IgD-negative memory B cell (primary cell): ENCODE results near the gene RBPJ. TPM values are rescaled to one million over a fixed set of nuclear protein-coding genes. Genes with fewer than 3 reads are reported as not detected.

Source experiments
- H3K27ac Mint-ChIP-seq, 3 donors: one replicate each; pipeline ENCODE4 v1.8.0; 2020 to 2022; ENCODE audit warnings: mild to moderate bottlenecking in 3 of 3, mixed read lengths in 3 of 3, moderate library complexity in 1 of 3
- H3K27me3 Mint-ChIP-seq: one replicate; pipeline ENCODE4 v1.8.0; 2021; ENCODE audit warnings: mixed read lengths
- H3K36me3 Mint-ChIP-seq: one replicate; pipeline ENCODE4 v1.8.0; 2020; ENCODE audit warnings: mild to moderate bottlenecking, mixed read lengths
- H3K4me1 Mint-ChIP-seq, 3 donors: one replicate each; pipeline ENCODE4 v1.8.0; 2020 to 2022; ENCODE audit warnings: mixed read lengths in 3 of 3, mild to moderate bottlenecking in 1 of 3
- H3K4me3 Mint-ChIP-seq, 4 donors: one replicate each; pipeline ENCODE4 v1.8.0; 2020 to 2022; ENCODE audit warnings: mild to moderate bottlenecking in 4 of 4, mixed read lengths in 4 of 4, moderate library complexity in 3 of 4
- H3K9me3 Mint-ChIP-seq, 3 donors: one replicate each; pipeline ENCODE4 v1.8.0; 2020 to 2021; ENCODE audit warnings: mixed read lengths in 3 of 3, mild to moderate bottlenecking in 1 of 3
- polyA plus RNA-seq: library from polyadenylated mRNA; unstranded; fragments of 300-500 nt; fragmentation: Illumina TruSeq; gene quantifications from one replicate; pipeline ENCODE4 v1.2.3, GENCODE V29; 2021

Gene RBPJ
- 55.5 TPM for polyA plus RNA-seq

DNA sequence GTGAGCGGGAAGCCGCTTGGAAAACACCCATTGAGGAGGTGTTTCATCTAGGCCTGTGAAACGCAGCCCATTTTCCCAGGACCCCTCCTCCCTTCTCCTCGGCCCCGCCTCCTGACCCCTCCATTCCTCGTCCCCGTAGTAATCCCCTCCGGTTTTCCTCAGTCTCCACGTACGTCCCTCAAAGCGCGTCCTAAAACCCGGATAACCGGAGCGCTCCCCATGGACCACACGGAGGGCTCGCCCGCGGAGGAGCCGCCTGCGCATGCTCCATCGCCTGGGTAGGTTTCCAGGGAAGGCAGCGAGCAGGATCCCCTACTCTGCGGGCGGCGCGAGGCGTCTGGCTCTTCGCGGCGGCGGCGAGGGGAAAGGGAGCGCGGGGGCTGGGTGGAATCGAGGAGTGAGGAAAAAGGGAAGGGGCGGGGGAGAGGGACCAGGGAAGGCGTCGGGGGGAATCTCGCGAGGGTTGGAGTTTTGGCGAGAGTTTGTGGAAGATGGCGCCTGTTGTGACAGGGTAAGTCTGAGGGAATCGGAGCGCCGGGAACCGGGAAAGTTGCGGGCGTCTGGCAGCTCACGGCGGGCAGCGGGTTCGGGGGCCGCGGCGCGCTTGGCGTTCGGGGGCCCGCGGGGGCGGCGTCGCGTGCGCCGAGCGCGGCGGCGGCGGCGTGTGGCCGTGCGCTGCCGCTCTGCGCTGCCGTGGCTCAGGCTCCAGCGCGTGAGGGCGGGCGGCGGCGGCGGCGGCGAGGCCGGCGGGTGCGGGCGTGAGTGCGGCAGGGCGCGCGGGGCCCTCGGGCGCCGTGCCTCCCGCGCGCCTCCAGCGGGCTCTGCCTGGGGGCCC is at the start of gene RBPJ:
TSS of gene RBPJ (plus strand) at position 477 of the 835 bp plus-strand sequence. CDS start at position 492, 15 bp downstream.
- H3K4me3 Mint-ChIP-seq = peak within 1 kb of the TSS; percentile 90 to 100 (median 95)
- peaks cover 0 to 6% (median 0%) of the 10 kb centered on the region in 3 donors for H3K9me3 Mint-ChIP-seq
- H3K27me3 Mint-ChIP-seq = no peaks in the 10 kb centered on the region
- H3K36me3 Mint-ChIP-seq = no peaks in the 10 kb centered on the region
- H3K27ac Mint-ChIP-seq = peak within 1 kb of the TSS; percentile 91 to 99 (median 95)
- H3K4me1 Mint-ChIP-seq = peaks cover 11 to 21% (median 21%) of the 10 kb centered on the region in 3 donors

DNA sequence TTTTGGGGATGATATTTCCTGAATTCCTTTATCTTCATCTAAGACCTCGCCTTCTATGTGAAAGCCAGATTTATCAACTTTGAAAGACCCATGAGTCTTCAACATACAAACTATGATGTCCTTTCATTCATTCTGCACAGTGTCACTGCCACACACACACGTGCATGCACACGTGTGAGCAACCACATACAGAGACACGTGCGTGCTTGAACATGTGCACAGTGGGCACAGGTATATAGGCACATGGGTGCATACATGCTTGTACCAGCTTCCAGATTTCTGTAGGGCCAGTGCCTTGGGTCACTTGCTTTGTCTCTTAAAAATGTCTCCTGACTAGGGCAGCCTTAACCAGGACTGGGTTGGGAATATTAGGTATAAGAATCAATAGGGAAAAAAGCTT is 49.1 kb upstream of the RBPJ start:
- no peaks in the 10 kb centered on the region for H3K36me3 Mint-ChIP-seq
- no peak overlapping the region for H3K27ac Mint-ChIP-seq
- H3K9me3 Mint-ChIP-seq = no peaks in the 10 kb centered on the region
- no peak overlapping the region for H3K4me3 Mint-ChIP-seq
- H3K27me3 Mint-ChIP-seq = peaks cover 11% of the 10 kb centered on the region
- H3K4me1 Mint-ChIP-seq = no peaks in the 10 kb centered on the region

DNA sequence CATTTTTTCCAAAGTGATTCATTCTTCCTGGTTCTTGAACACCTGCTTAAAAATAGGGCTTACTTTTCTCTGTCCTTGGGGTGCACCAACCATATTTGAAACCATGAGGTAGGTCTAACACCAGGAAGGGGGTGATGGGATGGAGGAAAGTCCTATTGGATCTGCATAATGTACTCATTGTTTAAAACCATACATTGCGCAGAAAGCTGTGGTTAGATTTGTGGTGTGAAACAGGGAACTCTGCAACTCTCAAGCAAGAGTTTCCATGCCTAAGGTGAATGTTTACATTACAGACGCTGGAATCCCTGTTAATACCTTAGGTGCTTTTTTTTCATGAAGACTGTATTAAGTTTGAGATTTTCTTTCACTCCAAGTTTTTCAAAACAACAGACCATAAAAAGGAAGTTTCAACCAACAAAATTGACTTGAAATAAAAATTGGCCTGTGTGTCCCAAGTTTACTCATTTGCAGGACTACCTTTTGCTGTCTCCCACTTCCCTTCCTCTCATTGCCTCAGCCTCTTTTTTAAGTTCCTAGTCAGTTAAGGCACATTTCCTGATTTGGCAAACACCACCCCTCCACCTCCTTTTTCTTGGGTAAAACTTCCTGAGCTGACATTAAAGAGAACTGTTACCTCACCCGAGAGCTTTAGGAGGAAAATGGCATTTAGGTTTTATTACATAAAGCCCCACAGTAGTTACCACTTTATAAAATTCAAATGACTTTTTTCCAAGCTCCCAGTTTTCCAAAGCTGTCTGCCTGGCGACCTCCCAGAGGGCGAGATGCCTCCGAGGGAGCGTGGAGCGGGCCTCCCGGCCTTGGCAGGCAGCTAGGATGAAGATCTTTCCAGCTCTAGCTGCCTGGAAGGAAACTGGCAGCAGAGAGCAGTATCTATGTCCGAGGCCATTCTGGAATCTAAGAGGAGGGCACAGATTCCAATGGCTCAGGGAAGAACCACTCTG is 47.9 kb upstream of the RBPJ start:
- no peaks in the 10 kb centered on the region for H3K36me3 Mint-ChIP-seq
- no peaks in the 10 kb centered on the region for H3K4me1 Mint-ChIP-seq
- no peaks in the 10 kb centered on the region for H3K9me3 Mint-ChIP-seq
- H3K27me3 Mint-ChIP-seq = peaks cover 11% of the 10 kb centered on the region
- no peak overlapping the region for H3K27ac Mint-ChIP-seq
- H3K4me3 Mint-ChIP-seq = no peak overlapping the region

DNA sequence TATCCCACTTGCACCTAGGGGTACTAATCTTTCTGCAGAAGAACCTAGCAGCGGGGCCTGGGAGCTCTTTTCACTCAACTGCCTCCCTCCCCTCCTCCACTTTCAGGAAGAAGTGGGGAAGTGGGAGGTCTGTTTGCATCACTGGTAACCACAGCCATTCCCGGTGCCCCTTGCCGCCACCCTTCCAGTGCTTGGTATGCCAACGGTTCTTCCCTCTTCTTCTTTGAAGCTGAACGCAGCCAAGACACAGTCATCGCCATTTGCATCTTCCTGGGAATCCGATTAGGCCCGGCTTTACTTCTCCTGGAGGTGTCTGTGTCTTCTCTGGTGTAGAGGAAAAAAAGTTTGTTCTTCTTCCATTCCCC is 47.2 kb upstream of the RBPJ start:
- H3K9me3 Mint-ChIP-seq = no peaks in the 10 kb centered on the region
- H3K36me3 Mint-ChIP-seq = no peaks in the 10 kb centered on the region
- H3K27ac Mint-ChIP-seq = peak overlapping the region in 1 of 3 donors; percentile 2
- H3K4me3 Mint-ChIP-seq = peak overlapping the region in 1 of 4 donors; percentile 46
- H3K4me1 Mint-ChIP-seq = no peaks in the 10 kb centered on the region
- H3K27me3 Mint-ChIP-seq = peaks cover 11% of the 10 kb centered on the region

DNA sequence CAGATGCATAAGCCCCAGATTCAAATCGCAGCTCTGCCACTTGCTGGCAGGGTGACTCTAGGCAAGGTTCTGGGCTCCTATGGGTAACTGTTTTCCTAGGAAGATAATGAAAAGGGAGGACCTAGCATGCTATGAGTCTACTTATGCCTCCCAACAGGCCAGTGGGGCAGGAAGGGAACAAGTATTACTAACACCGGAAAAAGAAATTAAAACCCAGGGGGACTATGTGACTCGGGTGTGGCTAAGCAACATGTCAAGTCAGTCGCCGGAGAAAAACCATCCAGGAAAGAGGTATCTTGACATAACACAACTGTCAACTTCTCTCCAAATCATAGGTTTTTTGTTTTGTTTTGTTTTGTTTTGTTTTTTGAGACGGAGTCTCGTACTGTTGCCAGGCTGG is 45.5 kb upstream of the RBPJ start:
- H3K27ac Mint-ChIP-seq = no peak overlapping the region
- peaks cover 8% of the 10 kb centered on the region for H3K27me3 Mint-ChIP-seq
- no peak overlapping the region for H3K4me3 Mint-ChIP-seq
- no peaks in the 10 kb centered on the region for H3K4me1 Mint-ChIP-seq
- no peaks in the 10 kb centered on the region for H3K36me3 Mint-ChIP-seq
- no peaks in the 10 kb centered on the region for H3K9me3 Mint-ChIP-seq

DNA sequence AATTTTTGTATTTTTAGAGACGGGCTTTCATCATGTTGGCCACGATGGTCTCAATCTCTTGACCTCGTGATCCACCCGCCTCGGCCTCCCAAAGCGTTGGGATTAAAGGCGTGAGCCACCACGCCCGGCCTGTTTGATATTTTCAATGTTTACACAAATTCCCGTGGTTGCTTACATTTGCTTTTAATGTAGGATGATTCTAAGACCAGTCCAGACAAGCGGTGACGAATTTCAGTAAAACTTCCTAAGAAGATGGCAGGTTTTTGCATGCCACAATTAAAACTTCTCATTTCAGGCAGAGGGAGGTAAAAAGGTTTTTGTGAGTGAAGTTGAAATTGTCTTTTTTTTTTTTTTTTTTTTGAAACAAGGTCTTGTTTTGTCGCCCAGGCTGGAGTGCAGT is 41.4 kb upstream of the RBPJ start:
- Mint-ChIP-seq H3K36me3 (no peaks in the 10 kb centered on the region), H3K4me3 (no peak overlapping the region), H3K9me3 (no peaks in the 10 kb centered on the region), H3K4me1 (no peaks in the 10 kb centered on the region), H3K27me3 (no peaks in the 10 kb centered on the region), H3K27ac (no peak overlapping the region)

DNA sequence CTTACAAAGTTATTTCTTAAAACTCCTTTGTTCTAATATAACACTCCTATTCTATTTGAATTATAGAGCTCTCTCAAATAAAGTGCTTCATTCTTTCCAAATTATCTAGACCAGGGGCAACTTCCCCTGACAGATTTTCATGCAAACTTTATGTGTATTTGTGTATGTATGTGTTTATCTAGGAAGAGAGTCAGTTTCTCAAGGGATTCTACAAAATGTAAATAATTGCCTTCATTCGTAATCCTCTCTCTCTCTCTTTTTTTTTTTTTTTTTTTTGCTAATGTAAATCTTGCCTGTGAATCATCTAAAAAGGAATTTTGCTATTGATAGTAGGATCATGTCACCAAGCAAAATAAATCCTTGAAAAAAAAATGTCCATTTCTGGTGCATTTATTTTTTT is 38.9 kb upstream of the RBPJ start:
- Mint-ChIP-seq H3K27me3 (no peaks in the 10 kb centered on the region), H3K4me3 (no peak overlapping the region), H3K9me3 (no peaks in the 10 kb centered on the region), H3K4me1 (peaks cover 0 to 2% (median 0%) of the 10 kb centered on the region in 3 donors), H3K27ac (no peak overlapping the region), H3K36me3 (no peaks in the 10 kb centered on the region)

DNA sequence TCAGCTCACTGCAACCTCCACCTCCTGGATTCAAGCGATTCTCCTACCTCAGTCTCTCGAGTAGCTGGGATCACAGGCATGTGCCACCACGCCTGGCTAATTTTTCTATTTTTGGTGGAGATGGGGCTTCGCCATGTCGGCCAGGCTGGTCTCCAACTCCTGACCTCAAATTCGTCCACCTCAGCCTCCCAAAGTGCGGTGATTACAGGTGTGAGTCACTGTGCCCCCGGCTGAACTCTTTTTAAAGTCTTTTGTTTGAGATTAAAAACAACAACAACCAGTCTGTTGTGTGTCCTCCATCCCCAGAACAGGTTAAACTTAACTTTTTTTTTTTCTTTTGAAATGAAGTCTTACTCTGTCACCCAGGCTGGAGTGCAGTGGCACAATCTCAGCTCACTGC is 36.3 kb upstream of the RBPJ start:
- Mint-ChIP-seq H3K27ac (no peak overlapping the region), H3K9me3 (no peaks in the 10 kb centered on the region), H3K4me1 (peaks cover 9 to 12% (median 11%) of the 10 kb centered on the region in 3 donors), H3K36me3 (no peaks in the 10 kb centered on the region), H3K27me3 (no peaks in the 10 kb centered on the region), H3K4me3 (no peak overlapping the region)

DNA sequence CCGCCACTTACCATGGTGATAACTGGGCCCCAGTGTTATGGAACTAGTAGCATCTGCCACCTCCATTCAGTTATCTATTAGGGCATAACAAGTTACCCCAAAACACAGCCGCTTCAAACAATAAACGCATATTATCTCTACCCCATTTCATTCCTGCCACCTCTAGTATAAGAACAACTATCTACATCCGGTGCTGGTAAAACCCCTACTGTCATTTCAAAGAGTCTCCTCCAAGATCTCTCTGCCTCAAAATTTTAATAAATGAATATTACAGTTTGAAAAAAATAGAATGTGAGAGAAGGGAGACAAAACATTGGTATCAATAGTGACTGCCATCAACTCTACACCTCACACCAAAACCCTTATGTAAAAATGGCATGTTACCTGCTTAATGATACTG is 35.5 kb upstream of the RBPJ start:
- Mint-ChIP-seq H3K36me3 (no peaks in the 10 kb centered on the region), H3K27ac (no peak overlapping the region), H3K4me1 (peaks cover 9 to 12% (median 11%) of the 10 kb centered on the region in 3 donors), H3K4me3 (no peak overlapping the region), H3K9me3 (no peaks in the 10 kb centered on the region), H3K27me3 (no peaks in the 10 kb centered on the region)

DNA sequence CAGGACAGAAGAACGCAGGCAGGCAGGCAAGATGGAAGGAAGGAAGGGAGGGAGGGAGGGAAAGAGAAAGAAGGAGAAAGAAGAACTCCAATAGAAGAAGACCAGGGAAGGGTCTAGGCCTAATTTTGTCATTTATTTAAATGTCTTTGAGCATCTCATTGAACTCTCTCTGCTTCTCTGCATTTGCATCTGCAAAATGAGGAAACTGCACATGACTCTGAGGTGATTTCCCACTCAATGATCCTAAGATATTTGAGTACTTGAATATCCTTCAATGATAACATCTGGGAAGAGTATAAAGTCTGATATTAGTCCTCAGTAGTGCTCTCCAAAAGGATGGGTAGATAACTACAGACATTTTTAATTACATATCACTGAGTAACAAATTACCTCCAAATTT is 33.1 kb upstream of the RBPJ start:
- H3K27ac Mint-ChIP-seq = no peak overlapping the region

DNA sequence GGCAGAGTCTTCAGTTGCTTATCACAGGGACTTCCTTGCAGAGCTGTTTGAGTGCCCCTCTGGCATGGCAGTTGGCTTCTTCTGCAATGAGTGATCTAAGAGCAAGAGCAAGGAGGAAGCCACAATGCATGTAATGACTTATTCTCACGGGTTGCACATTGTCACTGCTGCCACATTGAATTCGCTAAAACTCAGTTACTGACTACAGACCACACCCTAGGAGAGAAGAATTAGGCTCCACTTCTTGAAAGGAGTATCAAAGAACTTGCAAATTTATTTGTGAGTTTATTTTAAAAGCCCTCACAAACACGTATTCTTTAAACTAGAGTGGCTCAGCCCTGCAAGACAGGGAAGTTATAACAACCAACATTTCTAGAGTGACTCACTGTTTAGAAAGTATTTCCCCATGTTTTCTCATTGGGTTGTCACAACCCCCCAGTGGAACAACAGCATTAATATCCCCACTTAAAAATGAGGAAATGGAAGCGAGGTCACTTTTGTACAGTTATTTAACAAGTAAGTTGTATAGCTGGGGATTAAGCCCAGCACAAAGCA is 32.4 kb upstream of the RBPJ start:
- Mint-ChIP-seq H3K27me3 (no peaks in the 10 kb centered on the region), H3K4me3 (peak overlapping the region in 1 of 4 donors; percentile 68), H3K9me3 (no peaks in the 10 kb centered on the region), H3K4me1 (peaks cover 9 to 12% (median 11%) of the 10 kb centered on the region in 3 donors), H3K36me3 (no peaks in the 10 kb centered on the region), H3K27ac (peak overlapping the region in 1 of 3 donors; percentile 50)

More for the DNA sequence above, 33.1 kb upstream of the RBPJ start:
- Mint-ChIP-seq H3K9me3 (no peaks in the 10 kb centered on the region), H3K4me1 (peaks cover 9 to 12% (median 11%) of the 10 kb centered on the region in 3 donors), H3K4me3 (peak overlapping the region in 1 of 4 donors; percentile 10), H3K27me3 (no peaks in the 10 kb centered on the region), H3K36me3 (no peaks in the 10 kb centered on the region)

DNA sequence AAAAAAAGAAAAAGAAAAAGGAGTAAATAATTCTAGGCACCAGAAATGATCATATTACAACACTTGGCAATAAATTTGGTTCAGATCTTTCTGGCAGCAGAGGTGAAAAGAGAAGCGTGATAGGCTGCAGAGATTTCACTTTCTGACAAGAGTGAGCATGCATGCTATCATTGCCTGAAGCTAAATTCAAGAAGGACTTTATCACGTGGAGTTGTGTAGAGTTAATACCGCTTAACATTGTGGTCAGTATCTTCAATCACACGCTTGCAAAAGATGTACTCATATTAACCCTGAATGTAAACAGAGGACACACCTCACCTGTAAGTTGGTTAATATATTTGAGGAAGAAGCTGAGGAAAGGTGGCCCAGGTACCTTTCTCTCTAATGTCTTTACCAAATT is 31.4 kb upstream of the RBPJ start:
- Mint-ChIP-seq H3K36me3 (no peaks in the 10 kb centered on the region), H3K4me3 (no peak overlapping the region)

DNA sequence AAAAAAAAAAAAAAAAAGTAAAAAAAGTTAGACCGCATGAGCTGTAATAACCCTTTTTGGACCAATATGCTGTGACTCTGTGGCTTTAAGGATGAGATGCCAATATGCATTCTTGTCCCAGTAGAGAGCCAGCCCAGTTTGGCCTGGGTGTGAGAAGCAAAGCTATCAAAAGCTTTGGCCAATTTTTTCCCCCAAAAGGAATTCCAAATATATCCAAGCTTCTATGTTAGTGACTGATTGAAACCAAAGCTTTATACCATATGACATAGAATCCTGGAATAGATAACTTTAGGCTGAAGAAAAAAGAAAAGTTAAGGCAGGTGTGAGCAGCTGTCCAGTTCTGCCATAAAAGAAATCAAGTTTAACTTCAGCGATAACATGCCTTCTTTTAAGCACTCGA is 30.5 kb upstream of the RBPJ start:
- Mint-ChIP-seq H3K4me1 (peaks cover 8 to 12% (median 11%) of the 10 kb centered on the region in 3 donors), H3K27ac (no peak overlapping the region), H3K9me3 (no peaks in the 10 kb centered on the region), H3K4me3 (no peak overlapping the region), H3K36me3 (no peaks in the 10 kb centered on the region), H3K27me3 (no peaks in the 10 kb centered on the region)

More for the DNA sequence above, 31.4 kb upstream of the RBPJ start:
- Mint-ChIP-seq H3K9me3 (no peaks in the 10 kb centered on the region), H3K4me1 (peaks cover 9 to 12% (median 11%) of the 10 kb centered on the region in 3 donors), H3K27ac (no peak overlapping the region), H3K27me3 (no peaks in the 10 kb centered on the region)

DNA sequence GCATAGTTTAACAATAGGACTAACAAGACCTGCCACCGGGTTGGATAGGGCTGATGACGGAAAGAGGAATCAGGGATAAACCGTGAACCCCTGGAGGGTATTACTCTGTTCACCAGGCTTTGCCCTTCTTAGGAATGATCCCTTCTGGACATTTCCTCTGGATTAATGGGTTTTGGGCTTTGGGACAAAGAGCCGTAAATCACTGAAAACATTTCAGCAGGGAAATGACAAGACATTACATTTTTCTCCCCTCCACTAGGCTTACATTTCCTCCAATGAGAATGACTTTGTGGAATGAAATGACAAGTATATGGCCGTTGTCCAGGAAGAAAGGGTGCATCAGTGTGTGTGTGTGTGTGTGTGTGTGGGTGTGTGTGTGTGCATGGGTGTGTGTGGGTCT is 25.9 kb upstream of the RBPJ start:
- Mint-ChIP-seq H3K4me3 (no peak overlapping the region), H3K36me3 (no peaks in the 10 kb centered on the region), H3K9me3 (no peaks in the 10 kb centered on the region), H3K27me3 (no peaks in the 10 kb centered on the region), H3K4me1 (peaks cover 4 to 5% (median 5%) of the 10 kb centered on the region in 3 donors), H3K27ac (no peak overlapping the region)

DNA sequence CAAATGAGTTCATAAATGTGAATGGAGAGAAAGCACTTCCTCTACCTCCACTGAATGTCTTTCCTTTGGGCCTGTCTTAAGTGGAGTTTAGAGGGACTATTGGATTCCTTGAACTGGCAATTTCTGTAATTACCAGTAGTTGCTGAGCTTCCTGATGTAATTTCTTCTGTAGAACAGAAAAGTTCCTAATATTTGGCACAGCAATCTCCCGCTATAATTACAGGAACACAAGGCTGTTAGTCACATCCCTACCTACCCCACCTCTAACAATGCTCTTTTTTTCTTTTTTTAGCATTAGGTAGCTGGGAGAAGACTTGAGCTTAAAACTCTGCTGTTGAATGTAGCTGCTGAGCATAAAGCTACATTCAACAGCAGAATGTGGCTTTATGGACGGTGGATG is 24.8 kb upstream of the RBPJ start:
- no peak overlapping the region for H3K4me3 Mint-ChIP-seq
- no peaks in the 10 kb centered on the region for H3K27me3 Mint-ChIP-seq
- H3K9me3 Mint-ChIP-seq = no peaks in the 10 kb centered on the region

More for the DNA sequence above, 24.8 kb upstream of the RBPJ start:
- H3K4me1 Mint-ChIP-seq = peaks cover 4 to 5% (median 5%) of the 10 kb centered on the region in 3 donors
- H3K27ac Mint-ChIP-seq = no peak overlapping the region
- no peaks in the 10 kb centered on the region for H3K36me3 Mint-ChIP-seq
